Measurements from ENCODE around the gene RAI1.

Gene RAI1

GRCh38 chr17:17837966-17838962, 157.0 kb downstream of the RAI1 start:
- no peak for TF ChIP-seq CTCF (IDR thresholded peaks at IDR 0.05; ENCODE audit: extremely low read depth, missing control alignments)
- no peak for DNase-seq (ENCODE audit: low spot score)

- DNase-seq (ENCODE audit: low spot score), result peak; percentile 97
- no peak for TF ChIP-seq CTCF (IDR thresholded peaks at IDR 0.05; ENCODE audit: extremely low read depth, missing control alignments)
Measured at GRCh38 chr17:17839791-17840707, 158.8 kb downstream of the RAI1 start.

- peak; percentile 29 for DNase-seq (ENCODE audit: low spot score)
- TF ChIP-seq CTCF (IDR thresholded peaks at IDR 0.05; ENCODE audit: extremely low read depth, missing control alignments), result no peak
Measured at GRCh38 chr17:17840751-17841591, 159.7 kb downstream of the RAI1 start.

- no peak for TF ChIP-seq CTCF (IDR thresholded peaks at IDR 0.05; ENCODE audit: extremely low read depth, missing control alignments)
- no peak for DNase-seq (ENCODE audit: low spot score)
Measured at GRCh38 chr17:17841601-17842025, 160.4 kb downstream of the RAI1 start.

- TF ChIP-seq CTCF (IDR thresholded peaks at IDR 0.05; ENCODE audit: extremely low read depth, missing control alignments), result no peak
- DNase-seq (ENCODE audit: low spot score), result no peak
Measured at GRCh38 chr17:17842111-17842876, 161.0 kb downstream of the RAI1 start.

- DNase-seq (ENCODE audit: low spot score), result no peak
- no peak for TF ChIP-seq CTCF (IDR thresholded peaks at IDR 0.05; ENCODE audit: extremely low read depth, missing control alignments)
Measured at GRCh38 chr17:17843096-17843495, 161.8 kb downstream of the RAI1 start.

Measured in GM20000 (cell line).